ENCODE results near the gene SERPINB8. TPM values are rescaled to one million over a fixed set of nuclear protein-coding genes. Genes with fewer than 3 reads are reported as not detected.

SERPINB8 gene
- total RNA-seq, 2 donors from 2014 or later, result 10.3 to 28.4 TPM

DNA sequence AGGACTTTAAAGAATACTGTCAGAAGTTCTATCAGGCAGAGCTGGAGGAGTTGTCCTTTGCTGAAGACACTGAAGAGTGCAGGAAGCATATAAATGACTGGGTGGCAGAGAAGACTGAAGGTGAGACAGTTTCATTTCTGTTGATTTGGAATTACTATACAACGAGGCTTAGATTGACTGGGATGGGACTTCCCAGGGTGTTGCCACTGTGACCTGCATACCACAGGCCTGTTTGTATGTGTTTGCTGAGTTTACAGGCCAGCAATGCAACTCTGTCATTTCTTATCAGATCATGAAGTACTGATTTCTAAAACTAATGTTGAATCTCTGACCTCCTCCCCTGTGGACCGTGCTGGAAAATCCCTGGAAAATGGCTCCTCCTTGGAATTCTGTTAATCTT lies 11.8 kb downstream of the SERPINB8 start:
- TF ChIP-seq CTCF (IDR thresholded peaks at IDR 0.05), result no peak
- no peaks in the 10 kb centered on the region for H3K9me3 ChIP-seq
- ATAC-seq (ENCODE audit: insufficient number of reproducible peaks, low FRiP score, low read depth), result no peak
- DNase-seq (ENCODE audit: low spot score), result no peak
- no peaks in the 10 kb centered on the region for H3K27me3 ChIP-seq (replicated peaks; ENCODE audit: insufficient read depth)
- H3K4me1 ChIP-seq (ENCODE audit: control insufficient read depth in 1 of 2, low read depth in 2 of 2), result peaks cover 4 to 15% of the 10 kb centered on the region in 2 donors
- H3K27ac ChIP-seq, result no peak overlapping the region
- no peak overlapping the region for H3K4me3 ChIP-seq
- H3K36me3 ChIP-seq, result peaks cover 17% of the 10 kb centered on the region

DNA sequence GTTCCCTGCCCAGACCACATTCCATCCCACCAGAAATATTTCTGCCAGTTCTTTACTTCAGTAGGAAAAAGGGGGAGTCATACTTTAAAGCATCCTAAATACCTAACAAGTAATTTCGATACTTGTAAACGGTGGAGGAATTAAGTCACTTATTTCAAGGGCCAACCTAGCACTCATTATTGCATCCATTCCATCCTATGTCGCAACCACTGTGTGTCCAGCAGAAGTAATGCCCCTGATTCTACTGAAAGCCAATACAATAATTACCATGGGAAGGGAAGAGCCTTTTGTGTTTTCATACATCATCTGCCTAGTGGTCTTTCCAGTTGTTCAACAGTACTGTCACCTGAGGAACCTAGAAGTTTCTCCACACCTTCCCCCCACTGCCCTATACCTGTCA lies 12.5 kb downstream of the SERPINB8 start:
- no peak for ATAC-seq (ENCODE audit: insufficient number of reproducible peaks, low FRiP score, low read depth)
- H3K27me3 ChIP-seq (replicated peaks; ENCODE audit: insufficient read depth), result no peaks in the 10 kb centered on the region
- no peak for TF ChIP-seq CTCF (IDR thresholded peaks at IDR 0.05)
- peaks cover 4 to 15% of the 10 kb centered on the region in 2 donors for H3K4me1 ChIP-seq (ENCODE audit: control insufficient read depth in 1 of 2, low read depth in 2 of 2)
- H3K9me3 ChIP-seq, result no peaks in the 10 kb centered on the region
- H3K36me3 ChIP-seq, result peaks cover 20% of the 10 kb centered on the region
- no peak overlapping the region for H3K27ac ChIP-seq
- no peak overlapping the region for H3K4me3 ChIP-seq
- no peak for DNase-seq (ENCODE audit: low spot score)

DNA sequence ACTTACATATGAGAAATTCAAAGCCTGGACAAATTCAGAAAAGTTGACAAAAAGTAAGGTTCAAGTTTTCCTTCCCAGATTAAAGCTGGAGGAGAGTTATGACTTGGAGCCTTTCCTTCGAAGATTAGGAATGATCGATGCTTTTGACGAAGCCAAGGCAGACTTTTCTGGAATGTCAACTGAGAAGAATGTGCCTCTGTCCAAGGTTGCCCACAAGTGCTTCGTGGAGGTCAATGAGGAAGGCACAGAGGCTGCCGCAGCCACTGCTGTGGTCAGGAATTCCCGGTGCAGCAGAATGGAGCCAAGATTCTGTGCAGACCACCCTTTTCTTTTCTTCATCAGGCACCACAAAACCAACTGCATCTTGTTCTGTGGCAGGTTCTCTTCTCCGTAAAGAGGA lies 17.0 kb downstream of the SERPINB8 start:
- Histone ChIP-seq H3K4me3 (no peak overlapping the region), H3K9me3 (no peaks in the 10 kb centered on the region), H3K27me3 (replicated peaks; ENCODE audit: insufficient read depth) (no peaks in the 10 kb centered on the region), H3K4me1 (ENCODE audit: control insufficient read depth in 1 of 2, low read depth in 2 of 2) (no peaks in the 10 kb centered on the region), H3K27ac (no peak overlapping the region), H3K36me3 (peaks cover 17% of the 10 kb centered on the region)
- DNase-seq (ENCODE audit: low spot score), result no peak
- ATAC-seq (ENCODE audit: insufficient number of reproducible peaks, low FRiP score, low read depth), result no peak
- no peak for TF ChIP-seq CTCF (IDR thresholded peaks at IDR 0.05)

- DNase-seq (ENCODE audit: low spot score) (no peak), ATAC-seq (ENCODE audit: insufficient number of reproducible peaks, low FRiP score, low read depth) (no peak)
- Histone ChIP-seq H3K4me1 (ENCODE audit: control insufficient read depth in 1 of 2, low read depth in 2 of 2) (no peaks in the 10 kb centered on the region), H3K4me3 (no peak overlapping the region), H3K9me3 (no peaks in the 10 kb centered on the region), H3K36me3 (peaks cover 8% of the 10 kb centered on the region), H3K27ac (no peak overlapping the region), H3K27me3 (replicated peaks; ENCODE audit: insufficient read depth) (no peaks in the 10 kb centered on the region)
- no peak for TF ChIP-seq CTCF (IDR thresholded peaks at IDR 0.05)
These were observed 17.9 kb downstream of the SERPINB8 start for GRCh38 chr18:63987743-63988142.

GRCh38 chr18:63992751-63993150 lies 22.9 kb downstream of the SERPINB8 start:
- Histone ChIP-seq H3K4me1 (ENCODE audit: control insufficient read depth in 1 of 2, low read depth in 2 of 2) (no peaks in the 10 kb centered on the region), H3K36me3 (no peaks in the 10 kb centered on the region), H3K9me3 (no peaks in the 10 kb centered on the region), H3K4me3 (no peak overlapping the region), H3K27ac (no peak overlapping the region), H3K27me3 (replicated peaks; ENCODE audit: insufficient read depth) (no peaks in the 10 kb centered on the region)
- ATAC-seq (ENCODE audit: insufficient number of reproducible peaks, low FRiP score, low read depth), result no peak
- no peak for DNase-seq (ENCODE audit: low spot score)
- TF ChIP-seq CTCF (IDR thresholded peaks at IDR 0.05), result no peak
